HFF-Myc (cell line): Measurements from ENCODE around the gene NR6A1.

Source experiments
- DNase-seq: peaks from one replicate; pipeline ENCODE4 v3.0.0-alpha.2; 2011; ENCODE audit warnings: low read depth; ENCODE audit errors: extremely low read depth
- H3K4me3 ChIP-seq: replicated peaks from 2 replicates; pipeline ENCODE4 v1.5.1; 2011; ENCODE audit warnings: low read depth, mild to moderate bottlenecking, control low read depth, low read length
- TF ChIP-seq, protein P1 (sequence below): IDR thresholded peaks from 2 replicates; pipeline ENCODE4 v1.5.1; 2012; ENCODE audit warnings: mild to moderate bottlenecking, low read depth, low read length, control low read depth; ENCODE audit errors: missing control alignments

NR6A1 gene

DNA sequence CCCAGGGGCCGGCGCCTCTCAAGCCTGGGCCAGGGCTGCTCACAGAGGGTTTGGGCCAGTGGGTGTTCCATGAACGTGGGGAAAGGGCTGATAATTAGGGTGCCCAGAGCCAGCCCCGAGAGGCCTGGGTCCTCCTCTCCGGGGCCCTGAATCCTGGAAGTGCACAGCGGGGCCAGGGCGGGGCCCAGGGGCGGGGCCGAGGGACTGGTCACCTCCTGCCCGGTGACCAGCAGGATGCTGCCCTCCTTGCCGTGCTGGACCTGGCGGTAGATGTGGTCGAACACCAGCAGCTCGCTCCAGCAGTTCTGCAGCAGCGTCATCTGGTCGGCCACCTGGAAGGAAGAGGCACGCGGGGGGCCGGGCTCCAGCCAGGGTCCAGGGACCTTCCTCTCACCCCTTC is 278.3 kb downstream of the NR6A1 start:
- no peak for DNase-seq
- no peak overlapping the region for H3K4me3 ChIP-seq
- TF ChIP-seq, protein P1, sequence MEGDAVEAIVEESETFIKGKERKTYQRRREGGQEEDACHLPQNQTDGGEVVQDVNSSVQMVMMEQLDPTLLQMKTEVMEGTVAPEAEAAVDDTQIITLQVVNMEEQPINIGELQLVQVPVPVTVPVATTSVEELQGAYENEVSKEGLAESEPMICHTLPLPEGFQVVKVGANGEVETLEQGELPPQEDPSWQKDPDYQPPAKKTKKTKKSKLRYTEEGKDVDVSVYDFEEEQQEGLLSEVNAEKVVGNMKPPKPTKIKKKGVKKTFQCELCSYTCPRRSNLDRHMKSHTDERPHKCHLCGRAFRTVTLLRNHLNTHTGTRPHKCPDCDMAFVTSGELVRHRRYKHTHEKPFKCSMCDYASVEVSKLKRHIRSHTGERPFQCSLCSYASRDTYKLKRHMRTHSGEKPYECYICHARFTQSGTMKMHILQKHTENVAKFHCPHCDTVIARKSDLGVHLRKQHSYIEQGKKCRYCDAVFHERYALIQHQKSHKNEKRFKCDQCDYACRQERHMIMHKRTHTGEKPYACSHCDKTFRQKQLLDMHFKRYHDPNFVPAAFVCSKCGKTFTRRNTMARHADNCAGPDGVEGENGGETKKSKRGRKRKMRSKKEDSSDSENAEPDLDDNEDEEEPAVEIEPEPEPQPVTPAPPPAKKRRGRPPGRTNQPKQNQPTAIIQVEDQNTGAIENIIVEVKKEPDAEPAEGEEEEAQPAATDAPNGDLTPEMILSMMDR, result no peak

DNA sequence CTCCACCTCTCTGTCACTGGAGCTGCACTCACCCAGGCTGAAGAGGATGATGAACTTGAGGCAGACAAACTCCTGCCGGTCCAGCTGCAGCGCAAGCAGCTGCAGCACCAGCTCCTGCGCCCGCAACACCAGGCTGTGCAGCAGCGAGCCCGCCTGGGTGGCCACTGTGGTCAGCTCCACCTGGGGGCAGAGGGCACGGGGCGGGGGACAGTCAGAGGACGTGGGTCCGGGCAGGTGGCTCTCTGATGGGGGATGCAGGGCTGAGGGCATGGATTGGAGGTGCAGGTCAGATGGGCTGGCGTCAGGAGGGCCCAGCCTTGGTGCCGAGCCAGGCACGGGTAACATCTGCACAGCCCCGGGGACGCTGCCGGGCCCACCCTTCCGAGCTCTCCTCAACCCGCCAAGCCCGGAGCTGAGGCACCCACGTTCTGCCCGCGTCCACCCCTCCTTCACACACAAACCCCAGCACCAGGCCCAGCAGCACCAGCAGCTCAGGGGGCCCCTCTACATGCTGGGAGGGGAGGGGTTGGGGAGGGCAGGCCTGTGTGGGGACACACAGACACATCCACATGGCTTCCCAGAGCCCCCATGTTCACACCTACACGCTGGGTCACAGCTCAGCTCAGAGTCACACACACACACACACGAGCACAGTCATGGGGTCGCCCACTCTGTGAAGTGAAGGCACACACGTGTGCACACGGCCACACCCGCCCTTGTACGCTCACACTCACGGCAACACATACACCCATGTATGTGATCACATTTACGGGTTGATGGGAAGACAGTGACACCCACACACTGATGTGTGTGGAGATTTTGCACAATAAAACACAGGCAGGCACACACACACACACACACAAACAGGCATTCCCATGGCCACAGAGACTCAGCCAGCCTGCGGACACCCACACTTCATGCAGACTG is 279.8 kb downstream of the NR6A1 start:
- no peak overlapping the region for H3K4me3 ChIP-seq
- TF ChIP-seq, protein P1, result no peak
- DNase-seq, result no peak

DNA sequence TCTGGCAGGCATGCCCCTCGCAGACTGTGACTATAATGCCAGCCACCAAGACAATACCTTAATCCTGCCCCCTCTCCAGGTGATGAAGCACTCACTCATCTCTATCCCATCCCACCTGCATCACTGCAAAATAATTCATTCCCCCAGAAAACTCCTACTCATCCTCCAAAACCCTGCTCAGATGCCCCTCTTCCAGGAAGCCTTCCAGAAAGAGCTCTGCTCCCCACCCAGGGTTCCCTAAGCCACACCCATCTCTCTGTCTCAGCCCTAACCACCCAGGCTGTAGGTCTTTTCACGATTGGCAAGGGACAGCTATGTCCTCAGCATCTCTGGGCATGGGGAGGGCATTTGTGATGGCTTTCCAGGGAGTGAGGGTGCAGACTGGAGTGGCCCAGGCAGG is 281.1 kb downstream of the NR6A1 start:
- TF ChIP-seq, protein P1, result no peak
- no peak for DNase-seq
- H3K4me3 ChIP-seq, result no peak overlapping the region

DNA sequence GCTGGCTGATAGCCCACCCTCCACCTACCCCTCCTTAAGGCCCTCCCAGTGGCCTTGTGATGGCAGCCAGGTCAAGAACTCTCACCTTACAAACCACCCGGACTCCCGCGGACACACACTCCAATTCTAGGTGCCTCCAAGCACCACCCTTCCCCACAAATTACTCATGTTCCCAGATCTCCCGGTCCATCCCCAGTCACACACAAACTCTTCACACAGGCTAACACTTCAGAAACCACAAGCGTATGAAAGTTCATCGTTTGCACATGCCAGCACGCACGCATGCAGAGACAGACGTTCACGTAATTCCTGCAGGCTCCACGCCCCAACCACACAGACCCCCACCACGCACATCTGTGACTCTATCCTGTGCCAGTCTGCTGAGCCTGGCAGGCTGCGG is 281.9 kb downstream of the NR6A1 start:
- no peak for DNase-seq
- H3K4me3 ChIP-seq, result no peak overlapping the region
- TF ChIP-seq, protein P1, result no peak

DNA sequence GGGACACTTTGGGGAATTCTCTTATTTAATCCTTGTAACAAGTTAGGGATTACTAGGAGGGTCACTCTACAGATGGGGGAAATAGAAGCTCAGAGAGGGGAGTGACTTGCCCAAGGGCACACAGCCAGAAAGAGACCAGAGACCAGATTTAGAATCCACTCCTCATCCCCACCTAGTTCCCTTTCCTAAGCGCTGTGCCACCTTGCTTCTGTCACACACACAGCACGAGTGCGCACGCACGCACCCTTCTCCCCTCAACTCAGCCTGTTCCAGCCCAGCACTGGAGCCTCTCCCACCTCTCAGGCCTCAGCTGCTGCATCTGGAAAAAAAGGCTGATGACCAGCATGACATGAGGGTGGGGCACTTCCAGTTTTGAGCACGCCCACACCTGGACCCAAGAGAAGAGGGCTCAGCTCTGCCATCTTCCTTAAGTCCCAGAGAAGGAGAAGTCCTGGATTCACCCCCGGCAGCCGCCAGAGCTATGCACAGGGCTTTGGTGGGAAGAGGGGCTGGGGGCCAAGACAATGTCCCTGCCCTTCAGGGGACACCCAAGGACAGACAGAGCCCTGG is 282.4 kb downstream of the NR6A1 start:
- DNase-seq, result no peak
- TF ChIP-seq, protein P1, result no peak
- H3K4me3 ChIP-seq, result no peak overlapping the region

DNA sequence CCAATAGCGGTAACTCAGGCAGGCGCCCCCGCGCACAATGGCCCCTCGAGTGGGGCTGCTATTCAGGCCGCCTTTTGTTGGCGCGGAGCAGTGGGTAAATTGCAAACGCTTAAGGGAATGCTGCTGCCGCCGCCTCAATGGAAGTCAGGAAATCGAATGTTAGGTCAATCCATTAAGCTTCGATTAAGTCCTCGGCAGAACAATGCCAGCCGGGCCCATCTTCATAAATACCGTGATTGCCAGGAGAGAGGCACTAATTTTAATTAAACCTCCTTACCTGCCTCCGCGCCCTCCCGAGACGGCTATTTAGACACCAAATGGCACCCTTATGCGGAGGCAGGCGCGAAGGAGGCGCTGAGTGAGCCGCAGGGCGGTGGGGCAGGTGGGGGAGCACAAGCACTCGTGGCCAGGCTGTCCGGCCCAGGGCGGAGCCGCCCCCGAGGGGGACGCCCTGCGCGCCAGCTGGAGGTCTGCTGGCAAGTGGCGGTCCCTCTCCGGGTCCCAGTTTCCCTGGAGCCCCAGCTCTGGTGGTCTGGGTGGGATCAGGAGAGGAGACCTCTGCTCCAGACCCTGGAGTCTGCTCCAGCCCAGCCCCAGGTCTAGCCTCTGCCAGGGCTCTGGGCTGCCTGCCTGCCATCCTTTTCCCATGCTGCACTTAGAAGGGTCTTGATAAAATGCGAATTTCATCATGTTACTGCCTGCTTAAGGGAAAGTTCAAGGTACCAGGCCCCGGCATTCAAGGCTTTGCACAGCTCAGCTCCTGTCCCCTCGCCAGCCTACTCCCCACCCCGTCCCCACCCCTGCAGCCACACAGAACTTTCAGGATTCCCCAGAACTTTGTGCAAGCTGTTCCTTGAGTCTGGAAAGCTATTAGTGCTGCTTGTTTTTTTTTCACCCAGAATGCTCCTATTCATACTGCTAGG is 283.6 kb downstream of the NR6A1 start:
- H3K4me3 ChIP-seq, result no peak overlapping the region
- TF ChIP-seq, protein P1, result no peak
- no peak for DNase-seq
